GM20000 (cell line): Measurements from ENCODE around the gene HMMR.
A peak's percentile ranks its signal among the peaks of the same experiment; 100 is the strongest.

Experiments used
- DNase-seq: peaks from one replicate; pipeline ENCODE4 v3.0.0; 2012; ENCODE audit warnings: low spot score
- TF ChIP-seq, protein P1 (sequence below): IDR thresholded peaks from 2 replicates; pipeline ENCODE4 v1.5.1; 2012; ENCODE audit warnings: mild to moderate bottlenecking, control low read depth; ENCODE audit errors: extremely low read depth, missing control alignments

Gene HMMR

DNA sequence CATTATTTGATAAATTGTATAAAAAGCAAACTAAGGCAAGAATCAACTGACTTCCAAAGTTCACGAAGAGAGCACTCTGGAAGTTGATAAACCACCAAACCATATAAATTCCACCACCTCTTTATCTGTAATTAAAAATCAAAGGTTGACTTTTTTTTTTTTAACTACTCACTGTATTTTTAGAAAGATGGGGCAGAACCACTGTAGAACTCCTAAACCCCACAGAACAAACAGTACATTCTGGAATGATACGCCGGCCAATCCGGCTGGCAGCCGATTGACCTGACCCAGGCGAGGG, 23.5 kb upstream of the HMMR start:
- TF ChIP-seq, protein P1, sequence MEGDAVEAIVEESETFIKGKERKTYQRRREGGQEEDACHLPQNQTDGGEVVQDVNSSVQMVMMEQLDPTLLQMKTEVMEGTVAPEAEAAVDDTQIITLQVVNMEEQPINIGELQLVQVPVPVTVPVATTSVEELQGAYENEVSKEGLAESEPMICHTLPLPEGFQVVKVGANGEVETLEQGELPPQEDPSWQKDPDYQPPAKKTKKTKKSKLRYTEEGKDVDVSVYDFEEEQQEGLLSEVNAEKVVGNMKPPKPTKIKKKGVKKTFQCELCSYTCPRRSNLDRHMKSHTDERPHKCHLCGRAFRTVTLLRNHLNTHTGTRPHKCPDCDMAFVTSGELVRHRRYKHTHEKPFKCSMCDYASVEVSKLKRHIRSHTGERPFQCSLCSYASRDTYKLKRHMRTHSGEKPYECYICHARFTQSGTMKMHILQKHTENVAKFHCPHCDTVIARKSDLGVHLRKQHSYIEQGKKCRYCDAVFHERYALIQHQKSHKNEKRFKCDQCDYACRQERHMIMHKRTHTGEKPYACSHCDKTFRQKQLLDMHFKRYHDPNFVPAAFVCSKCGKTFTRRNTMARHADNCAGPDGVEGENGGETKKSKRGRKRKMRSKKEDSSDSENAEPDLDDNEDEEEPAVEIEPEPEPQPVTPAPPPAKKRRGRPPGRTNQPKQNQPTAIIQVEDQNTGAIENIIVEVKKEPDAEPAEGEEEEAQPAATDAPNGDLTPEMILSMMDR: no peak
- no peak for DNase-seq

DNA sequence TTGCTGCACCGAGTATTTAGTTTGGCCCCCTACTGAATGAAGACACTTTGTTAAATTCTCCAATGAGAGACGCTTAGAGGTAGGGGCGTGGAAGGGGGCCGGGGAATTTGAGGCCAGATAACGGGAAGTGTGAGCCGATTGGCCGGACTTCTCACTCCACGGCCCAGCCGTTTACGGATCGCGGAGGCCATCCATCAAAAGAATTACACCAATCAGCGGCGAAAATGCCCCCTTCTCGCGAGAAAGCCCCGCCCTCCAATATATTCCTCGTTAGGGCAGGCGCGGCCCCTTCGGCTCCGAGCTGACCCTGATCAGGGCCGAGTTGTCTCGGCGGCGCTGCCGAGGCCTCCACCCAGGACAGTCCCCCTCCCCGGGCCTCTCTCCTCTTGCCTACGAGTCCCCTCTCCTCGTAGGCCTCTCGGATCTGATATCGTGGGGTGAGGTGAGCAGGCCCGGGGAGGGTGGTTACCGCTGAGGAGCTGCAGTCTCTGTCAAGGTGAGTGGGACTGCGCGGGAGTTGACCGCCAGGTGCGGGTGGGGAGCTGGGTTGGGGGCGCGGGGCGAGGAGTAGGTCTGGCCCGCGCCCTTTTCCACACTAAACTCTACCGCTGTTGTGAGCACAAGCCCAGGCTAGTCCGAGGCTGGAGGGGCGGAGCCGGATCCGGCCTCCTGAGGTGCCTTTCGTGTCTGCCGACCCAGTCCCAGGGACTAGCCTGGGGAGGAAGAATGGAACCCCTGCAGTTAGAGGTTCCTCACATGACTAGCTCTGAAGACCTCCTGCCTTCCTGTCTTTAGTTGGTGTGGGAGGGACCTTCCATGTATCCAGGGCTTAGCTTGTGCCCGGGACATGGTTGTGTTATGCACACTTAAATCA, 22.9 kb upstream of the HMMR start, which contains the start of gene CCNG1:
Gene CCNG1 (plus strand): TSS at position 287 of the 874 bp plus-strand sequence. CDS start 1,662 bp downstream, outside the sequence.
- TF ChIP-seq, protein P1: no peak
- DNase-seq: peak; percentile 92

DNA sequence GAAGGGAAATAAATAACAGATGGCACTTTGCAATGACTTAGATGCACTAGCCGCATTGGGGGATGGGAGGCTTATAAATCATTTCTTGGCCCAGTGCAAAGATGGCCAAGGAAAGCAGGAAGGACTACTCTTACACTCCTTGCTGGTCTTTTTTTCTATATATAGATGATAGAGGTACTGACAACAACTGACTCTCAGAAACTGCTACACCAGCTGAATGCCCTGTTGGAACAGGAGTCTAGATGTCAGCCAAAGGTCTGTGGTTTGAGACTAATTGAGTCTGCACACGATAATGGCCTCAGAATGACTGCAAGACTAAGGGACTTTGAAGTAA, 21.4 kb upstream of the HMMR start:
- no peak for DNase-seq
- TF ChIP-seq, protein P1: no peak

DNA sequence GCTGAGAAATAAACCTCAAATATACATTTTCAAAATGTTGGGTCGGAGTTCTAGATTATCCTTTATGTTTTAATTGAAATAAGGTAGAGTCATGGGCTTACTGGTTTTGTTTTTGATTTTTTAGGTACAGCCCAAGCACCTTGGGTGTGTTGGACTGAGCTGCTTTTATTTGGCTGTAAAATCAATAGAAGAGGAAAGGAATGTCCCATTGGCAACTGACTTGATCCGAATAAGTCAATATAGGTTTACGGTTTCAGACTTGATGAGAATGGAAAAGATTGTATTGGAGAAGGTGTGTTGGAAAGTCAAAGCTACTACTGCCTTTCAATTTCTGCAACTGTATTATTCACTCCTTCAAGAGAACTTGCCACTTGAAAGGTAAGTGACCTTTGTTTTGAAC, 19.5 kb upstream of the HMMR start:
- DNase-seq: no peak
- TF ChIP-seq, protein P1: no peak

DNA sequence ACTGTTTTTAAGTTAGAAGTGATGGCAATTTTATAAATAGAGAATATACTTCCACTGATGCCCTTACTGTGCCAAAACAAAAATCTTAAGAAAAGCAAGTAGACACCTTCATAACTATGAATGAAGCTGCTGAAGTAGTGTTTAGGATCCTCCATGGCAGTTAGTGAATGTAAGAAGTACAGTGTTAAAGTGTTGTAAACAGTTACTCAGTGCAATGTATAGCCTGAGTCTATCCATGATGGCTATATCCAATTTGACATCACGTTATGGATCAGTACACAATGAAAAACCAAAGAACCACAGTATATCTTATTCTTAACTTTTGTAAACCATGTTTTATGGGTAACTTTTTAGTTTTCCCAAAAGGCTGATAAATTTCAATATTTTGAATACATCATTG, 15.9 kb upstream of the HMMR start:
- no peak for DNase-seq

DNA sequence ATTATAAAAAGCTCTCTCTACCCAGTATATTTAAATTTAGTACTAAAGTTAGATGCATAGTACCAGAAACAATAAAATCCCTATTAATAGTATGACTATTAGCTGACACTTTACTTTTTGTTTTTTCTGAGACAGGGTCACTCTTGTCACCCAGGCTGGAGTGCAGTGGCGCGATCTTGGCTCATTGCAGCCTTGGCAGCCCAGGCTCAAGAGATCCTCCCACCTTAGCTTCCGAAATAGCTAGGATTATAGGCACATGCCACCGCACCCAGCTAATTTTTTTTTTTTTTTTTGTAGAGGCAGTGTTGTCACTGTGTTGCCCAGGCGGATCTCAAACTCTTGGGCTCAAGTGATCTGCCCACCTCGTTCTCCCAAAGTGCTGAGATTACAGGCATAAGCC, 15.1 kb upstream of the HMMR start:
- TF ChIP-seq, protein P1: no peak
- DNase-seq: no peak

More for the DNA sequence above, 15.9 kb upstream of the HMMR start:
- TF ChIP-seq, protein P1: no peak

DNA sequence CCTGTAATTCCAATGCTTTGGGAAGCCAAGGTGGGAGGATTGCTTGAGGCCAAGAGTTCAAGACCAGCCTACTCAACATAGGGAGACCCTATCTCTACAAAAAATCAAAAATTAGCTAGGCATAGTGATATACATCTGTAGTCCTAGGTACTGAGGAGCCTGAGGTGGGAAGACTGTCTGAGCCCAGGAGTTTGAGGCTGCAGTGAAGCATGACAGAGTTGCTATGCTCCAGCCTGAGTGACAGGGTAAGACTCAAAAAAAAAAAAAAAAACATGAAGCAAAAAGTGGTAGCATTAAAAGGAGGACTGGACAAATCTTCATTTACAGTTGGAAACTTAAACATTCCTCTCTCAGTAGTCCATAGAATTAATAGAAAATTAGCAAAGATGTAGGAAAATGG, 13.2 kb upstream of the HMMR start:
- DNase-seq: no peak
- TF ChIP-seq, protein P1: no peak
